ENCODE data around the gene WAS. TPM values are rescaled to one million over a fixed set of nuclear protein-coding genes. Genes with fewer than 3 reads are reported as not detected.

WAS gene
- total RNA-seq, 1 donor = under 0.01 TPM

- DNase-seq (ENCODE audit: low read depth) = no peak
- no peak for TF ChIP-seq CTCF (IDR thresholded peaks at IDR 0.05; ENCODE audit: insufficient read depth, low read depth, low read length)
- no peak overlapping the region for H3K4me3 ChIP-seq (ENCODE audit: low read depth, low read length)
Observed at GRCh38 chrX:48713847-48714246, 30.2 kb downstream of the WAS start.

- DNase-seq (ENCODE audit: low read depth) = peak; percentile 26
- no peak overlapping the region for H3K4me3 ChIP-seq (ENCODE audit: low read depth, low read length)
- TF ChIP-seq CTCF (IDR thresholded peaks at IDR 0.05; ENCODE audit: insufficient read depth, low read depth, low read length) = no peak
Observed at GRCh38 chrX:48714573-48714972, 31.0 kb downstream of the WAS start.

GRCh38 chrX:48715072-48715471 is 31.5 kb downstream of the WAS start:
- TF ChIP-seq CTCF (IDR thresholded peaks at IDR 0.05; ENCODE audit: insufficient read depth, low read depth, low read length) = no peak
- peak; percentile 57 for DNase-seq (ENCODE audit: low read depth)
- H3K4me3 ChIP-seq (ENCODE audit: low read depth, low read length) = no peak overlapping the region

- no peak for DNase-seq (ENCODE audit: low read depth)
- no peak for TF ChIP-seq CTCF (IDR thresholded peaks at IDR 0.05; ENCODE audit: insufficient read depth, low read depth, low read length)
Observed at GRCh38 chrX:48715876-48716502, 32.4 kb downstream of the WAS start.

GRCh38 chrX:48719958-48720357 is 36.4 kb downstream of the WAS start:
- no peak overlapping the region for H3K4me3 ChIP-seq (ENCODE audit: low read depth, low read length)
- no peak for DNase-seq (ENCODE audit: low read depth)
- TF ChIP-seq CTCF (IDR thresholded peaks at IDR 0.05; ENCODE audit: insufficient read depth, low read depth, low read length) = no peak

More at GRCh38 chrX:48715876-48716502, 32.4 kb downstream of the WAS start:
- H3K4me3 ChIP-seq (ENCODE audit: low read depth, low read length) = no peak overlapping the region

- DNase-seq (ENCODE audit: low read depth) = no peak
- H3K4me3 ChIP-seq (ENCODE audit: low read depth, low read length) = no peak overlapping the region
- TF ChIP-seq CTCF (IDR thresholded peaks at IDR 0.05; ENCODE audit: insufficient read depth, low read depth, low read length) = no peak
Observed at GRCh38 chrX:48720577-48721250, 37.1 kb downstream of the WAS start.
